MM.1S (cell line): ENCODE data around the gene FNDC11.

Experiments
- DNase-seq: peaks from one replicate; pipeline ENCODE4 v3.0.0-alpha.2; 2015
- H2AFZ ChIP-seq: fragments of 300-600 bp; sonication (generic); 2 replicates; pipeline ENCODE4 v1.6.0; 2016; ENCODE audit warnings: antibody characterized with exemption, low read length
- H3F3A ChIP-seq: fragments of 300-600 bp; sonication (generic); 2 replicates; pipeline ENCODE4 v1.6.1; 2016; ENCODE audit warnings: mild to moderate bottlenecking, antibody characterized with exemption, low read length, moderate library complexity, mixed read lengths; ENCODE audit not compliant: insufficient read depth
- H3K27ac ChIP-seq: fragments of 300-600 bp; sonication (generic); 2 replicates; pipeline ENCODE4 v1.5.1; 2016; ENCODE audit warnings: mild to moderate bottlenecking, low read length
- H3K27me3 ChIP-seq: fragments of 300-600 bp; sonication (generic); replicated peaks from 2 replicates; pipeline ENCODE4 v1.6.0; 2016; ENCODE audit warnings: low read length; ENCODE audit not compliant: insufficient read depth
- H3K36me3 ChIP-seq: fragments of 300-600 bp; sonication (generic); replicated peaks from 2 replicates; pipeline ENCODE4 v1.6.1; 2016; ENCODE audit warnings: mild to moderate bottlenecking, low read length, mixed read lengths; ENCODE audit not compliant: insufficient read depth
- H3K4me1 ChIP-seq: fragments of 300-600 bp; sonication (generic); 2 replicates; pipeline ENCODE4 v1.6.1; 2016; ENCODE audit warnings: low read length, mixed read lengths
- H3K4me2 ChIP-seq: fragments of 300-600 bp; sonication (generic); 2 replicates; pipeline ENCODE4 v1.6.0; 2016; ENCODE audit warnings: low read depth, low read length
- H3K4me3 ChIP-seq: fragments of 300-600 bp; sonication (generic); 2 replicates; pipeline ENCODE4 v1.5.1; 2016; ENCODE audit warnings: low read length, mixed read lengths
- H3K79me2 ChIP-seq: fragments of 300-600 bp; sonication (generic); 2 replicates; pipeline ENCODE4 v1.6.1; 2016; ENCODE audit warnings: mixed run types, low read length, mixed read lengths
- H3K9ac ChIP-seq: fragments of 300-600 bp; sonication (generic); 2 replicates; pipeline ENCODE4 v1.6.1; 2016; ENCODE audit warnings: low read length, mixed read lengths
- H3K9me2 ChIP-seq: fragments of 300-600 bp; sonication (generic); replicated peaks from 2 replicates; pipeline ENCODE4 v1.6.1; 2016; ENCODE audit warnings: mild to moderate bottlenecking, low read length, mixed read lengths; ENCODE audit not compliant: insufficient read depth
- H3K9me3 ChIP-seq: fragments of 300-600 bp; sonication (generic); replicated peaks from 2 replicates; pipeline ENCODE4 v1.6.1; 2016; ENCODE audit warnings: mild to moderate bottlenecking, low read length, mixed read lengths; ENCODE audit not compliant: insufficient read depth
- H4K20me1 ChIP-seq: fragments of 300-600 bp; sonication (generic); 2 replicates; pipeline ENCODE4 v1.6.1; 2016; ENCODE audit warnings: mild to moderate bottlenecking, low read length, moderate library complexity, mixed read lengths; ENCODE audit not compliant: insufficient read depth
- CTCF ChIP-seq: fragments of 300-600 bp; sonication (generic); IDR thresholded peaks from 2 replicates; pipeline ENCODE4 v1.5.1; 2016; ENCODE audit warnings: antibody characterized with exemption, low read length, mixed read lengths
- EZH2 ChIP-seq: fragments of 300-600 bp; sonication (generic); optimal IDR thresholded peaks from 2 replicates; pipeline ENCODE3; 2017; ENCODE audit warnings: low read depth, mild to moderate bottlenecking, antibody characterized with exemption, low read length, mixed read lengths
- EZH2phosphoT487 ChIP-seq: fragments of 300-600 bp; sonication (generic); IDR thresholded peaks from 2 replicates; pipeline ENCODE4 v1.6.1; 2018; ENCODE audit warnings: antibody characterized with exemption, low read length

The FNDC11 gene

GRCh38 chr20:63560856-63561609 lies 7.1 kb downstream of the FNDC11 start:
- H3K9ac ChIP-seq, result no peak overlapping the region
- H3K4me3 ChIP-seq, result no peak overlapping the region
- H3K9me2 ChIP-seq, result no peaks in the 10 kb centered on the region
- H3K79me2 ChIP-seq, result no peaks in the 10 kb centered on the region
- no peaks in the 10 kb centered on the region for H3F3A ChIP-seq
- H3K4me1 ChIP-seq, result no peaks in the 10 kb centered on the region
- no peaks in the 10 kb centered on the region for H3K9me3 ChIP-seq
- no peak for DNase-seq
- H4K20me1 ChIP-seq, result no peaks in the 10 kb centered on the region
- 0 out of 2 replicates have a peak, but pooled peaks cover 4% of the 10 kb centered on the region for H3K27me3 ChIP-seq
- no peak overlapping the region for H3K4me2 ChIP-seq
- H3K27ac ChIP-seq, result no peak overlapping the region
- H2AFZ ChIP-seq, result no peak overlapping the region
- H3K36me3 ChIP-seq, result no peaks in the 10 kb centered on the region
- no peak for TF ChIP-seq CTCF

- no peak for DNase-seq
- no peaks in the 10 kb centered on the region for H3K9me2 ChIP-seq
- no peaks in the 10 kb centered on the region for H3K9me3 ChIP-seq
- H3F3A ChIP-seq, result no peaks in the 10 kb centered on the region
- H3K27ac ChIP-seq, result no peak overlapping the region
- no peak overlapping the region for H3K4me2 ChIP-seq
- no peaks in the 10 kb centered on the region for H3K27me3 ChIP-seq
- H3K9ac ChIP-seq, result no peak overlapping the region
- H3K36me3 ChIP-seq, result no peaks in the 10 kb centered on the region
- TF ChIP-seq CTCF, result no peak
- no peak for TF ChIP-seq EZH2phosphoT487
- TF ChIP-seq EZH2, result no peak
- H4K20me1 ChIP-seq, result no peaks in the 10 kb centered on the region
- H3K4me1 ChIP-seq, result no peaks in the 10 kb centered on the region
- H3K79me2 ChIP-seq, result no peaks in the 10 kb centered on the region
- H3K4me3 ChIP-seq, result no peak overlapping the region
- no peak overlapping the region for H2AFZ ChIP-seq
These were observed 7.9 kb downstream of the FNDC11 start for GRCh38 chr20:63561624-63562396.

GRCh38 chr20:63562461-63563224 lies 8.7 kb downstream of the FNDC11 start:
- Histone ChIP-seq H3F3A (no peaks in the 10 kb centered on the region), H3K9ac (no peak overlapping the region), H3K27ac (no peak overlapping the region), H3K4me3 (no peak overlapping the region), H3K27me3 (no peaks in the 10 kb centered on the region), H3K4me2 (no peak overlapping the region), H3K9me2 (no peaks in the 10 kb centered on the region), H3K79me2 (no peaks in the 10 kb centered on the region), H4K20me1 (no peaks in the 10 kb centered on the region), H3K4me1 (peaks cover 5% of the 10 kb centered on the region), H2AFZ (no peak overlapping the region), H3K36me3 (no peaks in the 10 kb centered on the region), H3K9me3 (no peaks in the 10 kb centered on the region)
- no peak for DNase-seq
- TF ChIP-seq CTCF (no peak), EZH2 (no peak), EZH2phosphoT487 (no peak)
